Effector memory CD4-positive, alpha-beta T cell (primary cell): ENCODE measurements around the gene TMEM94.
"Not testable (repeated sequence)": the region's sequence is repeated elsewhere in the genome, so short reads cannot be mapped to it uniquely, and the experiment has no call there.

Experiments
- DNase-seq, 3 donors: peaks; one replicate each; pipeline ENCODE4 v3.0.0-alpha.2; 2020
- H3K27ac ChIP-seq: 2 replicates; pipeline ENCODE4 v1.7.0; 2013; ENCODE audit warnings: mild to moderate bottlenecking, low read length, moderate library complexity; ENCODE audit not compliant: insufficient read depth, poor library complexity, severe bottlenecking
- H3K27me3 ChIP-seq: replicated peaks from 2 replicates; pipeline ENCODE4 v1.7.0; 2013; ENCODE audit warnings: mild to moderate bottlenecking, low read length; ENCODE audit not compliant: insufficient read depth, control insufficient read depth, poor library complexity, severe bottlenecking
- H3K36me3 ChIP-seq: 2 replicates; pipeline ENCODE4 v1.7.0; 2013; ENCODE audit warnings: mild to moderate bottlenecking, low read length, moderate library complexity; ENCODE audit not compliant: control insufficient read depth, insufficient read depth
- H3K4me1 ChIP-seq: 2 replicates; pipeline ENCODE4 v1.7.0; 2013; ENCODE audit warnings: low read length, mild to moderate bottlenecking; ENCODE audit not compliant: control insufficient read depth, insufficient read depth, poor library complexity, severe bottlenecking
- H3K4me3 ChIP-seq: 2 replicates; pipeline ENCODE4 v1.7.0; 2013; ENCODE audit warnings: low read length, low read depth, mild to moderate bottlenecking; ENCODE audit not compliant: insufficient read depth, poor library complexity, severe bottlenecking
- H3K9me3 ChIP-seq: 2 replicates; pipeline ENCODE4 v1.7.0; 2013; ENCODE audit warnings: mild to moderate bottlenecking, low read length, moderate library complexity; ENCODE audit not compliant: control insufficient read depth

The TMEM94 gene

GRCh38 chr17:75516619-75517296 is 60.3 kb downstream of the TMEM94 start:
- H3K9me3 ChIP-seq: no peaks in the 10 kb centered on the region
- H3K27me3 ChIP-seq: peaks cover 5% of the 10 kb centered on the region
- peak overlapping the region; percentile 76 for H3K4me3 ChIP-seq
- H3K36me3 ChIP-seq: peaks cover 11% of the 10 kb centered on the region
- peak in 1 of 3 donors; percentile 20 for DNase-seq
- peaks cover 30% of the 10 kb centered on the region for H3K4me1 ChIP-seq
- H3K27ac ChIP-seq: peak overlapping the region; percentile 58

- Histone ChIP-seq H3K4me3 (peak overlapping the region; percentile 76), H3K27ac (peak overlapping the region; percentile 58), H3K4me1 (peaks cover 30% of the 10 kb centered on the region), H3K27me3 (peaks cover 5% of the 10 kb centered on the region), H3K36me3 (peaks cover 16% of the 10 kb centered on the region), H3K9me3 (no peaks in the 10 kb centered on the region)
- DNase-seq: no peak
Measured at GRCh38 chr17:75517297-75517865, 60.9 kb downstream of the TMEM94 start.

GRCh38 chr17:75518201-75518600 is 61.8 kb downstream of the TMEM94 start:
- Histone ChIP-seq H3K36me3 (peaks cover 18% of the 10 kb centered on the region), H3K4me3 (peak overlapping the region; percentile 76), H3K4me1 (peaks cover 30% of the 10 kb centered on the region), H3K9me3 (no peaks in the 10 kb centered on the region), H3K27me3 (peaks cover 5% of the 10 kb centered on the region), H3K27ac (peak overlapping the region; percentile 58)
- peak; percentile 12 to 49 (median 31) for DNase-seq

- no peak for DNase-seq
- peaks cover 5% of the 10 kb centered on the region for H3K27me3 ChIP-seq
- peak overlapping the region; percentile 42 for H3K27ac ChIP-seq
- H3K4me3 ChIP-seq: no peak overlapping the region
- no peaks in the 10 kb centered on the region for H3K9me3 ChIP-seq
- peaks cover 18% of the 10 kb centered on the region for H3K36me3 ChIP-seq
- H3K4me1 ChIP-seq: peaks cover 30% of the 10 kb centered on the region
Measured at GRCh38 chr17:75518983-75519537, 62.6 kb downstream of the TMEM94 start.

GRCh38 chr17:75520413-75520812 is 64.0 kb downstream of the TMEM94 start:
- H3K27me3 ChIP-seq, DNase-seq, H3K4me3 ChIP-seq, H3K9me3 ChIP-seq, H3K27ac ChIP-seq: not testable (repeated sequence)
- H3K36me3 ChIP-seq: peaks cover 18% of the 10 kb centered on the region
- H3K4me1 ChIP-seq: peaks cover 29% of the 10 kb centered on the region

GRCh38 chr17:75521290-75521689 is 64.9 kb downstream of the TMEM94 start:
- Histone ChIP-seq H3K9me3 (no peaks in the 10 kb centered on the region), H3K27ac (no peak overlapping the region), H3K4me3 (no peak overlapping the region), H3K36me3 (peaks cover 18% of the 10 kb centered on the region), H3K4me1 (peaks cover 27% of the 10 kb centered on the region), H3K27me3 (no peaks in the 10 kb centered on the region)
- DNase-seq: no peak

- Histone ChIP-seq H3K27me3 (no peaks in the 10 kb centered on the region), H3K9me3 (no peaks in the 10 kb centered on the region), H3K27ac (no peak overlapping the region), H3K36me3 (peaks cover 18% of the 10 kb centered on the region), H3K4me3 (no peak overlapping the region), H3K4me1 (peaks cover 30% of the 10 kb centered on the region)
- DNase-seq: no peak
Measured at GRCh38 chr17:75521951-75522727, 65.7 kb downstream of the TMEM94 start.

GRCh38 chr17:75523647-75524046 is 67.2 kb downstream of the TMEM94 start:
- no peak overlapping the region for H3K4me3 ChIP-seq
- H3K27ac ChIP-seq: no peak overlapping the region
- DNase-seq: no peak
- H3K36me3 ChIP-seq: peaks cover 18% of the 10 kb centered on the region
- H3K27me3 ChIP-seq: no peaks in the 10 kb centered on the region
- peaks cover 19% of the 10 kb centered on the region for H3K4me1 ChIP-seq
- no peaks in the 10 kb centered on the region for H3K9me3 ChIP-seq

GRCh38 chr17:75524269-75524969 is 68.0 kb downstream of the TMEM94 start:
- H3K27me3 ChIP-seq: no peaks in the 10 kb centered on the region
- no peaks in the 10 kb centered on the region for H3K9me3 ChIP-seq
- no peak overlapping the region for H3K27ac ChIP-seq
- H3K4me3 ChIP-seq: peak overlapping the region; percentile 71
- H3K36me3 ChIP-seq: peaks cover 18% of the 10 kb centered on the region
- no peak for DNase-seq
- H3K4me1 ChIP-seq: peaks cover 13% of the 10 kb centered on the region
